Body of pancreas (tissue), 4 donors: Measurements from ENCODE around the gene IFI30.

ENCODE experiments used
- POLR2A ChIP-seq, 3 donors: fragments of 450-650 bp; IDR thresholded peaks; one replicate each; pipeline ENCODE4 v1.6.1; 2016; ENCODE audit warnings: antibody characterized with exemption in 3 of 3, mild to moderate bottlenecking in 2 of 3
- TF ChIP-seq, protein P1 (sequence below), 7 experiments: fragments of 450-650 bp in 4 of 7; fragments of 200-600 bp in 3 of 7; sonication (generic) in 3 of 7; IDR thresholded peaks; one replicate each; pipeline ENCODE4 v1.5.1; 2016 to 2019; ENCODE audit warnings: antibody characterized with exemption in 7 of 7

- TF ChIP-seq, protein P1, sequence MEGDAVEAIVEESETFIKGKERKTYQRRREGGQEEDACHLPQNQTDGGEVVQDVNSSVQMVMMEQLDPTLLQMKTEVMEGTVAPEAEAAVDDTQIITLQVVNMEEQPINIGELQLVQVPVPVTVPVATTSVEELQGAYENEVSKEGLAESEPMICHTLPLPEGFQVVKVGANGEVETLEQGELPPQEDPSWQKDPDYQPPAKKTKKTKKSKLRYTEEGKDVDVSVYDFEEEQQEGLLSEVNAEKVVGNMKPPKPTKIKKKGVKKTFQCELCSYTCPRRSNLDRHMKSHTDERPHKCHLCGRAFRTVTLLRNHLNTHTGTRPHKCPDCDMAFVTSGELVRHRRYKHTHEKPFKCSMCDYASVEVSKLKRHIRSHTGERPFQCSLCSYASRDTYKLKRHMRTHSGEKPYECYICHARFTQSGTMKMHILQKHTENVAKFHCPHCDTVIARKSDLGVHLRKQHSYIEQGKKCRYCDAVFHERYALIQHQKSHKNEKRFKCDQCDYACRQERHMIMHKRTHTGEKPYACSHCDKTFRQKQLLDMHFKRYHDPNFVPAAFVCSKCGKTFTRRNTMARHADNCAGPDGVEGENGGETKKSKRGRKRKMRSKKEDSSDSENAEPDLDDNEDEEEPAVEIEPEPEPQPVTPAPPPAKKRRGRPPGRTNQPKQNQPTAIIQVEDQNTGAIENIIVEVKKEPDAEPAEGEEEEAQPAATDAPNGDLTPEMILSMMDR (IDR thresholded peaks at IDR 0.05), result no peak
- TF ChIP-seq POLR2A (IDR thresholded peaks at IDR 0.05), result no peak
These were observed 11.9 kb downstream of the IFI30 start for GRCh38 chr19:18185538-18185937.
